H1 (cell line): ENCODE measurements around the gene VPS26B. TPM values are rescaled to one million over a fixed set of nuclear protein-coding genes. Genes with fewer than 3 reads are reported as not detected.

Experiments
- CTCF ChIA-PET: fragments of 300-600 bp; sonication (Branson Sonifier 250); formaldehyde crosslinking; loops from one replicate; lab custom pipeline; 2021; ENCODE audit not compliant: partially characterized antibody; lab: Charles Lee
- POLR2A ChIA-PET: fragments of 300-600 bp; sonication (Branson Sonifier 250); formaldehyde crosslinking; loops from one replicate; lab custom pipeline; 2021; ENCODE audit warnings: inconsistent platforms; ENCODE audit not compliant: partially characterized antibody; lab: Charles Lee
- DNase-seq, 2 experiments: peaks; one replicate each; pipeline versions ENCODE4 v3.0.0 to v3.0.0-alpha.2; 2010 to 2022; ENCODE audit warnings: low spot score in 2 of 2, low read depth in 1 of 2, mixed read lengths in 1 of 2
- FAIRE-seq: peaks from 2 replicates; lab custom pipeline; 2011; peaks lifted over from hg19 to GRCh38; lab: Jason Lieb, UNC
- H2AFZ ChIP-seq: 2 replicates; pipeline ENCODE4 v1.8.1; 2012; ENCODE audit warnings: low read length, inconsistent platforms
- H2AK5ac ChIP-seq: 2 replicates; pipeline ENCODE4 v1.6.1; 2013; ENCODE audit warnings: low read depth, low read length
- H2BK120ac ChIP-seq: replicated peaks from 2 replicates; pipeline ENCODE3; 2013; ENCODE audit warnings: low read depth, low read length, inconsistent platforms
- H2BK12ac ChIP-seq: 2 replicates; pipeline ENCODE4 v1.6.1; 2013; ENCODE audit warnings: low read depth, low read length
- H2BK15ac ChIP-seq: 2 replicates; pipeline ENCODE4 v1.6.1; 2013; ENCODE audit warnings: low read length
- H2BK20ac ChIP-seq: 2 replicates; pipeline ENCODE4 v1.6.1; 2013; ENCODE audit warnings: low read length
- H2BK5ac ChIP-seq: 2 replicates; pipeline ENCODE4 v1.6.1; 2013; ENCODE audit warnings: low read depth, low read length
- H3K14ac ChIP-seq: 2 replicates; pipeline ENCODE4 v1.6.1; 2013; ENCODE audit warnings: inconsistent platforms; ENCODE audit not compliant: insufficient read length
- H3K18ac ChIP-seq: 2 replicates; pipeline ENCODE4 v1.6.1; 2013; ENCODE audit warnings: low read length; ENCODE audit errors: extremely low read depth
- H3K23ac ChIP-seq: 2 replicates; pipeline ENCODE4 v1.6.1; 2013; ENCODE audit warnings: inconsistent platforms; ENCODE audit not compliant: insufficient read length
- H3K23me2 ChIP-seq: 2 replicates; pipeline ENCODE4 v1.6.1; 2013; ENCODE audit warnings: low read depth, low read length
- H3K27ac ChIP-seq: 2 replicates; pipeline ENCODE4 v1.6.1; 2011; ENCODE audit warnings: low read depth, low read length, inconsistent platforms
- H3K27me3 ChIP-seq, 4 experiments: replicated peaks in 1 of 4; 1 replicate in 1 of 4; 2 replicates in 3 of 4; pipeline versions ENCODE4 v1.6.1 to v1.8.1; 2011 to 2013; ENCODE audit warnings: low read length in 3 of 4, mild to moderate bottlenecking in 3 of 4, inconsistent platforms in 2 of 4, mixed read lengths in 2 of 4, moderate library complexity in 1 of 4; ENCODE audit not compliant: control insufficient read depth in 3 of 4, insufficient read depth in 3 of 4; ENCODE audit errors: extremely low read depth in 1 of 4
- H3K36me3 ChIP-seq, 4 experiments: 2 replicates each; pipeline versions ENCODE4 v1.6.1 to v1.8.1; 2011 to 2013; ENCODE audit warnings: mild to moderate bottlenecking in 4 of 4, low read length in 3 of 4, moderate library complexity in 2 of 4, control low read depth in 1 of 4, inconsistent platforms in 1 of 4; ENCODE audit not compliant: insufficient read depth in 4 of 4, control insufficient read depth in 2 of 4
- H3K4ac ChIP-seq: replicated peaks from 2 replicates; pipeline ENCODE3; 2013; ENCODE audit warnings: low read length, low read depth, mixed read lengths, inconsistent platforms; ENCODE audit not compliant: insufficient read length
- H3K4me1 ChIP-seq, 4 experiments: replicated peaks in 1 of 4; 1 replicate in 1 of 4; 2 replicates in 3 of 4; pipeline versions ENCODE4 v1.6.1 to v1.8.1; 2011 to 2013; ENCODE audit warnings: low read length in 3 of 4, inconsistent platforms in 2 of 4, mixed read lengths in 1 of 4; ENCODE audit not compliant: insufficient read depth in 4 of 4, control insufficient read depth in 3 of 4
- H3K4me2 ChIP-seq, 2 experiments: 2 replicates each; pipeline versions ENCODE4 v1.6.1 to v1.8.1; 2011 to 2013; ENCODE audit warnings: low read depth in 2 of 2, low read length in 2 of 2, control low read depth in 1 of 2, inconsistent platforms in 1 of 2, mild to moderate bottlenecking in 1 of 2; ENCODE audit not compliant: insufficient read depth in 1 of 2
- H3K4me3 ChIP-seq, 4 experiments: fragments of 200-600, 300-600 bp in 1 of 4; sonication (generic), shearing (Covaris generic), sonication (Bioruptor Twin) in 1 of 4; 2 replicates each; pipeline versions ENCODE4 v1.5.1 to v1.8.1; 2011 to 2016; ENCODE audit warnings: low read length in 4 of 4, low read depth in 3 of 4, control low read depth in 2 of 4, inconsistent platforms in 2 of 4, mild to moderate bottlenecking in 2 of 4, mixed read lengths in 1 of 4, moderate library complexity in 1 of 4; ENCODE audit not compliant: insufficient read depth in 2 of 4; ENCODE audit errors: extremely low read depth in 1 of 4
- H3K56ac ChIP-seq: replicated peaks from 2 replicates; pipeline ENCODE3; 2013; ENCODE audit warnings: low read depth, mild to moderate bottlenecking, mixed read lengths, low read length, inconsistent platforms; ENCODE audit not compliant: insufficient read length
- H3K79me1 ChIP-seq: 2 replicates; pipeline ENCODE4 v1.6.1; 2013; ENCODE audit warnings: low read depth, low read length, control low read depth
- H3K79me2 ChIP-seq, 2 experiments: 2 replicates each; pipeline versions ENCODE4 v1.6.1 to v1.8.1; 2012 to 2013; ENCODE audit warnings: low read length in 2 of 2, mild to moderate bottlenecking in 2 of 2, inconsistent platforms in 1 of 2; ENCODE audit not compliant: insufficient read depth in 2 of 2, control insufficient read depth in 1 of 2
- H3K9ac ChIP-seq, 4 experiments: replicated peaks in 1 of 4; 1 replicate in 1 of 4; 2 replicates in 3 of 4; pipeline versions ENCODE4 v1.6.1 to v1.8.1; 2011 to 2013; ENCODE audit warnings: low read depth in 3 of 4, low read length in 3 of 4, control low read depth in 2 of 4, mild to moderate bottlenecking in 2 of 4, moderate library complexity in 2 of 4, inconsistent platforms in 1 of 4; ENCODE audit errors: extremely low read depth in 1 of 4
- H3K9me3 ChIP-seq, 2 experiments: 2 replicates each; pipeline versions ENCODE4 v1.6.1 to v1.8.1; 2012 to 2013; ENCODE audit warnings: mild to moderate bottlenecking in 2 of 2, moderate library complexity in 2 of 2, control low read depth in 1 of 2, inconsistent platforms in 1 of 2, low read depth in 1 of 2, low read length in 1 of 2, mixed read lengths in 1 of 2; ENCODE audit not compliant: insufficient read depth in 2 of 2
- H4K20me1 ChIP-seq, 2 experiments: replicated peaks in 1 of 2; 2 replicates each; pipeline versions ENCODE3 to v1.8.1; 2011 to 2013; ENCODE audit warnings: inconsistent platforms in 2 of 2, low read length in 2 of 2, mild to moderate bottlenecking in 1 of 2; ENCODE audit not compliant: insufficient read depth in 2 of 2, control insufficient read depth in 1 of 2
- H4K5ac ChIP-seq: 2 replicates; pipeline ENCODE4 v1.6.1; 2013; ENCODE audit warnings: low read length, low read depth, mixed read lengths, inconsistent platforms; ENCODE audit not compliant: insufficient read length
- H4K8ac ChIP-seq: 2 replicates; pipeline ENCODE4 v1.8.0; 2013; ENCODE audit warnings: mild to moderate bottlenecking, moderate library complexity, low read length, inconsistent platforms; ENCODE audit not compliant: insufficient read depth; ENCODE audit errors: extremely low read depth
- H4K91ac ChIP-seq: replicated peaks from 2 replicates; pipeline ENCODE3; 2013; ENCODE audit warnings: low read length, mixed read lengths, inconsistent platforms; ENCODE audit not compliant: insufficient read length
- CBX5 ChIP-seq: fragments of 300-800, 300-1000 bp; sonication (generic); IDR thresholded peaks from 2 replicates; pipeline ENCODE4 v1.7.1; 2016; ENCODE audit warnings: antibody characterized with exemption, low read length, low read depth
- CEBPB ChIP-seq: IDR thresholded peaks from 2 replicates; pipeline ENCODE4 v1.6.1; 2012; ENCODE audit warnings: low read depth, low read length
- MAFK ChIP-seq: IDR thresholded peaks from 2 replicates; pipeline ENCODE4 v1.6.1; 2012; ENCODE audit warnings: low read depth, mild to moderate bottlenecking, improper control_type of control experiment, low read length
- POLR2A ChIP-seq, 2 experiments: IDR thresholded peaks; 1 replicate in 1 of 2; 2 replicates in 1 of 2; pipeline ENCODE4 v1.6.1; 2011; ENCODE audit warnings: low read depth in 2 of 2, low read length in 2 of 2, mild to moderate bottlenecking in 2 of 2; ENCODE audit errors: control extremely low read depth in 1 of 2
- RBBP5 ChIP-seq: IDR thresholded peaks from 2 replicates; pipeline ENCODE4 v1.7.1; 2012; ENCODE audit warnings: low read depth, mild to moderate bottlenecking, inconsistent platforms, low read length, moderate library complexity, borderline replicate concordance
- RFX5 ChIP-seq: IDR thresholded peaks from 2 replicates; pipeline ENCODE4 v1.6.1; 2011; ENCODE audit warnings: low read depth, low read length, improper control_type of control experiment, borderline replicate concordance
- RXRA ChIP-seq: IDR thresholded peaks from 2 replicates; pipeline ENCODE4 v1.6.1; 2011; ENCODE audit warnings: low read depth, mild to moderate bottlenecking, low read length, moderate library complexity; ENCODE audit not compliant: insufficient read depth
- SIN3A ChIP-seq, 2 experiments: IDR thresholded peaks in 1 of 2; conservative IDR thresholded peaks in 1 of 2; 2 replicates each; pipeline ENCODE4 v1.6.1; 2011 to 2012; ENCODE audit warnings: low read length in 2 of 2, improper control_type of control experiment in 1 of 2, low read depth in 1 of 2, mild to moderate bottlenecking in 1 of 2
- SIRT6 ChIP-seq: IDR thresholded peaks from one replicate; pipeline ENCODE4 v1.7.1; 2012; ENCODE audit warnings: low read length, inconsistent platforms
- SP1 ChIP-seq: IDR thresholded peaks from 2 replicates; pipeline ENCODE4 v1.6.1; 2011; ENCODE audit warnings: low read depth, low read length
- TEAD4 ChIP-seq: IDR thresholded peaks from 2 replicates; pipeline ENCODE4 v1.6.1; 2012; ENCODE audit warnings: low read depth, low read length, inconsistent platforms, mixed read lengths
- whole genome bisulfite sequencing, 2 experiments: shearing (Covaris generic) in 1 of 2; methylation state at CpG; one replicate each; pipeline versions ENCODE4 v1.1.6 to v1.1.7; 2013 to 2015; ENCODE audit warnings: low lambda C conversion rate in 2 of 2, mixed read lengths in 2 of 2, inconsistent platforms in 1 of 2, low coverage in 1 of 2, missing lambda C conversion rate in 1 of 2; ENCODE audit not compliant: insufficient replicate concordance in 2 of 2, insufficient coverage in 1 of 2, insufficient read length in 1 of 2; ENCODE audit errors: extremely low coverage in 1 of 2, missing lambda C conversion rate in 1 of 2; 5-methylcytosine and 5-hydroxymethylcytosine counted together
- polyA plus RNA-seq, 7 experiments: library from polyadenylated mRNA; depleted of rRNA in 3 of 7; stranded (reverse) in 5 of 7; unstranded in 2 of 7; fragments of >200 nt in 5 of 7; fragments of 200-250 nt in 2 of 7; gene quantifications; 1 replicate in 5 of 7; 2 replicates in 1 of 7; 4 replicates in 1 of 7; pipeline versions ENCODE4 v1.2.1 to v1.2.3, GENCODE V29; 2011 to 2013; ENCODE audit warnings: missing spikeins in 2 of 7, mixed read lengths in 2 of 7
- total RNA-seq: library from RNA; stranded (reverse); fragmentation: NEBNext Ultra II Directional; extraction: Animal tissue kit (Norgen Biotek cat#: 25700); gene quantifications from 2 replicates; pipeline ENCODE4 v1.2.1, GENCODE V29; 2021

The VPS26B gene
- total and polyA plus RNA-seq, 2 of the 8 experiments (the other 6 are each of a cell fraction or from before 2014, with no cell fraction given): 18.3 to 27.0 TPM

- Histone ChIP-seq H4K91ac (no peak overlapping the region), H2BK20ac (no peak overlapping the region), H2BK15ac (no peak overlapping the region), H3K23ac (no peak overlapping the region), H3K23me2 (no peaks in the 10 kb centered on the region), H2AK5ac (no peak overlapping the region), H4K5ac (no peak overlapping the region), H2BK12ac (no peak overlapping the region), H2AFZ (no peak overlapping the region), H3K27ac (no peak overlapping the region), H3K4ac (no peak overlapping the region), H3K4me3 (no peak overlapping the region), H3K9me3 (no peaks in the 10 kb centered on the region), H3K79me2 (peaks cover under 1% of the 10 kb centered on the region in 2 experiments; a peak in 2 of 4 replicates), H4K8ac (no peak overlapping the region), H3K56ac (no peak overlapping the region), H3K4me2 (no peak overlapping the region), H2BK5ac (no peak overlapping the region), H3K18ac (no peak overlapping the region), H3K36me3 (peaks cover 15 to 41% (median 37%) of the 10 kb centered on the region in 4 experiments), H3K9ac (no peak overlapping the region), H3K4me1 (peaks cover 0 to 2% (median under 1%) of the 10 kb centered on the region in 4 experiments; a peak in 2 of 7 replicates), H4K20me1 (no peaks in the 10 kb centered on the region), H3K14ac (no peak overlapping the region), H3K79me1 (no peaks in the 10 kb centered on the region), H3K27me3 (no peaks in the 10 kb centered on the region), H2BK120ac (no peak overlapping the region)
- WGBS, 2 experiments: 93% methylated on average over 4 of the region's 4 CpGs; no CpG with 5 or more reads in 1 of the 2 experiments
- CTCF ChIA-PET: no interaction called here
- FAIRE-seq (no peak), DNase-seq (no peak)
- POLR2A ChIA-PET: interaction anchor here (0.8 kb wide), 1 partner anchor 22 kb away, joined by 3 read pairs; the partner anchor contains the start of gene VPS26B
- TF ChIP-seq RBBP5 (no peak), RXRA (no peak), SIRT6 (no peak), RFX5 (no peak), CBX5 (no peak), SIN3A (conservative IDR thresholded peaks at IDR 0.05 in 1 of 2, IDR thresholded peaks at IDR 0.05 in 1 of 2; ENCODE audit: low read depth in 1 of 2, low read length in 2 of 2) (no peak), SP1 (no peak), TEAD4 (no peak), MAFK (no peak), CEBPB (no peak), POLR2A (IDR thresholded peaks at IDR 0.05; ENCODE audit: control extremely low read depth in 1 of 2, low read depth in 2 of 2, low read length in 2 of 2) (no peak)
Measured at GRCh38 chr11:134246678-134247077, 22.2 kb downstream of the VPS26B start.
